GM13977 (cell line): Measurements from ENCODE around the gene CSNK1G3.
A peak's percentile ranks its signal among the peaks of the same experiment; 100 is the strongest.

Experiments used
- DNase-seq: peaks from one replicate; pipeline ENCODE4 v3.0.0; 2012; ENCODE audit warnings: low spot score
- in situ Hi-C: fragments of 300-500 bp; cut with MboI; formaldehyde crosslinking; loops from one replicate; pipeline ENCODE4 v1.12.0; 2022; ENCODE audit warnings: low sequenced_read_pairs, low pct_unique_long_range_greater_than_20kb, mixed read lengths, inconsistent platforms; ENCODE audit not compliant: unreplicated experiment
- TF ChIP-seq, protein P1 (sequence below): IDR thresholded peaks from 2 replicates; pipeline ENCODE4 v1.5.1; 2012; ENCODE audit warnings: mild to moderate bottlenecking, control low read depth; ENCODE audit not compliant: insufficient read depth; ENCODE audit errors: extremely low read depth, missing control alignments

CSNK1G3 gene

DNA sequence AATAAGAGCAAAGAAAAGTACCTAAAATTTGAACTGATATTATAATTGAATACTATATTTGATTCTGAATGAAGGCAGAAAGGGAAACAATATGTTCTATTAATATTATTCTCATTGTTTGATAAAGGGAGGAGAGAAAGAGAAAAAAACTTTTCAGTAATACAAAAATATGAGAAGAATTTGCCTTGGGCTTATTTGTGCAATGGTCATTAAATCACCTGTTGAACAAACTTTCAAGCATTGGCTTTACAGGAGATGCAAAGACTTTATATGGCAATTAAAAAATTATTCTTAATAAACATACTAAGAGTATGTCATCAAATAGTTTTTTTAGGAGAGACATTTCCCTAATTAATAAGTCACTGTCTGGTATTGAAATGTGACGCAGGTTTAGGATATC lies 85.0 kb downstream of the CSNK1G3 start:
- no peak for DNase-seq
- in situ Hi-C loops = loop anchor here (25.0 kb wide), 1 partner anchor 185 kb away; the partner anchor contains the start of gene CEP120
- TF ChIP-seq, protein P1, sequence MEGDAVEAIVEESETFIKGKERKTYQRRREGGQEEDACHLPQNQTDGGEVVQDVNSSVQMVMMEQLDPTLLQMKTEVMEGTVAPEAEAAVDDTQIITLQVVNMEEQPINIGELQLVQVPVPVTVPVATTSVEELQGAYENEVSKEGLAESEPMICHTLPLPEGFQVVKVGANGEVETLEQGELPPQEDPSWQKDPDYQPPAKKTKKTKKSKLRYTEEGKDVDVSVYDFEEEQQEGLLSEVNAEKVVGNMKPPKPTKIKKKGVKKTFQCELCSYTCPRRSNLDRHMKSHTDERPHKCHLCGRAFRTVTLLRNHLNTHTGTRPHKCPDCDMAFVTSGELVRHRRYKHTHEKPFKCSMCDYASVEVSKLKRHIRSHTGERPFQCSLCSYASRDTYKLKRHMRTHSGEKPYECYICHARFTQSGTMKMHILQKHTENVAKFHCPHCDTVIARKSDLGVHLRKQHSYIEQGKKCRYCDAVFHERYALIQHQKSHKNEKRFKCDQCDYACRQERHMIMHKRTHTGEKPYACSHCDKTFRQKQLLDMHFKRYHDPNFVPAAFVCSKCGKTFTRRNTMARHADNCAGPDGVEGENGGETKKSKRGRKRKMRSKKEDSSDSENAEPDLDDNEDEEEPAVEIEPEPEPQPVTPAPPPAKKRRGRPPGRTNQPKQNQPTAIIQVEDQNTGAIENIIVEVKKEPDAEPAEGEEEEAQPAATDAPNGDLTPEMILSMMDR = no peak

DNA sequence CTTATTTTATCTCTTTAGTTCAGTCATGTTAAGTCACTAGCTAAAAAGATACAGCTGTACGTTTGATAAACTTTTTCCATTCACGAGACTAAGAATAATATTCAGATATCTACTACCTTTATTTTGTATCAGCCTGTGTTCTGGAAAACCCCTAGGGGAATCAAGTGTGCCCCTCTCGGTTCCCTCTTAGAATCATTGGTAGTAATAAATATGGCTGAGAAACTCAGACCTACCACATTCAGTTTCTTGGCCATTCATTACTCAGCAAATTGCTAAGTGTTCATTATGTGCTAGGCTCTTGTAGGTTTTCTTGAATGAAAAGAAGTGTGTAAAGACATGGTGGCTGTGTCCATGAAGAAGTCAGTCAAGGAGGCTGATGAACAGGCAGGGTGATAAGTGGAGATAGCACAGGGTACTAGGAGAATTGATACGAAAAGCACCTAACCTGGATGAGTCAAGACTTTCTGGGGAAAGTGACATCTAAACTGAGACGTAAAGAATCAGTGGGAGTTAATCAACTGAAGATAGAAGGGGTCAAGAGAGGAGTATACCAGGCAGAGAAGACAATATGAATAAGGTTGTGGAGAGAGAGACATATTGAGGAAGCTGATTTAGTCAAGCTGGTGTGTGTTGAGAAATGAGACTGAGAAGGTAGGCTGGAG lies 86.2 kb downstream of the CSNK1G3 start:
- no peak for DNase-seq
- TF ChIP-seq, protein P1 = no peak
- in situ Hi-C loops = loop anchor here (25.0 kb wide), 1 partner anchor 186 kb away; the partner anchor contains the start of gene CEP120

DNA sequence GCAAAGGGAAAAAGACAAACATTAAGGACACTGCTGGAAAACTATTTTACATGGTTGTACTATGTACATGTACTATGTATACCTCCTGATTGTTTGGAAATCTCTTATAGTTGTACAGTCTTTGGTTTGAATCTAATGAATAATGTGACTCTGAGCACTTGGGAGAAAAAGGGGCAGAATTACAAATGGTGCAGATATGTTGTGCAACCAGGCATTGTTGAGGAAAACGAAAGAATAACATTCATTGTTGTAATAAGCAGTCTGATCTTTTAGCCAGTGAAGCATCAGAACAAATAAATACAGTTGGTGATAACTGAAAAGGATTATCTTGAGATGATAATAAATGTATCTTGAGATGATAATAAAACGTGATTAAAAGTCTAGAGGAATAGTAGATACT lies 87.2 kb downstream of the CSNK1G3 start:
- in situ Hi-C loops = loop anchor here (25.0 kb wide), 1 partner anchor 187 kb away; the partner anchor contains the start of gene CEP120
- TF ChIP-seq, protein P1 = no peak
- DNase-seq = no peak

DNA sequence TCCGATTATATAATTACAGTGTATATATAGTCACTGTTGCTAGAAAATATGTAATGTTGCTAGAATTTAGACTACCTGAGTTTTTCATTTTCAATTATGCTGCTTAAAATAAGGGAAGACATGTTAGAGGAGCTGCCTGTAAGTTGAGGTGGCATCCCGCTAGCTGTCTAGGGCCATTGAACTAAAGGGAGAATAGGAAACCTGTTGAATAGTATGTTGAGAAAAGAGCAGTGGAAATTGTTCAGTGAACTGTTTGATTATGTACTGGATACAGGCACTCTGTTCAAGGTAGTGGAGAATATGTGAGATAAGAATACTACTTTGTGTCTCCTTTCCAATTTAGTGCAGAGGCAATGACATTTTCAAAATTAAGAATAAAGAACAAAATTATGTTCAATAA lies 89.6 kb downstream of the CSNK1G3 start:
- TF ChIP-seq, protein P1 = no peak
- in situ Hi-C loops = loop anchor here (25.0 kb wide), 1 partner anchor 1089 kb away; no protein-coding TSS in a partner anchor
- no peak for DNase-seq

DNA sequence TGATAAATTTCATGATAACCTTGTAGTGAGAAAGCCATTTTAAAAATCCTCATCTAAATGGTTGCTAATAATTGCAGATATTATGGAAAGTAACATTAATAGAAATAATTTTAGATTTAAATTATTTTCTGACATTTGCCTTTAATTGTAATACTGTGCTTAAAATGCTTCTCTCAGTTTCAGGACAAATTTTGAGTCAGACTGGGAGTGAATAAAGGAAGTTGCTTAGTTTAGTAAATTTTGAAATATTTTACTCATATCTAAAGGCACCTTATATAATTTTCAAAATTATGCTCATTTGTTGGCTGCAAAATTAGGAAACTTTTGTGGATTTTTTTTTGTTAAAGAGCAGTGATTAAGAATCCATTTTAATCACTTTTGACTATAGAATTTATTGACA lies 93.8 kb downstream of the CSNK1G3 start:
- DNase-seq = peak; percentile 5

DNA sequence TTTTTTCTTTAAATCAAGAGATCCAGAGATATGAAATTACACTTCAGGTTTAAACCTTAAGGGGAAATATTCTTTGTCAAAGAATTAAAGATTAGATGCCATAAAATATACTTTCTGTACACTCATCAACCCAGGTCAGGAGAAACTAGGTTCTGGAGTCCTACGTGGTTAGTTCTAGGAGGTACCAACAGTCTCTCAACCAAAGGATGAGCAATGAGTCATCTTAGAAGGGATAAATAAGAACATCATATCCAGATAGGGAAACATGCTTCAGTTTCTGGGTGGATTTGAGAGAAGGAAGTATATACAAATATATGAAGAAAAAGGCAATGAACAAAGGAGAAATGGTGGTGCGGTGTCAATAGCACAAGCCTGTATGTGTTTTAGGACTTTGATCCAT lies 98.2 kb downstream of the CSNK1G3 start:
- in situ Hi-C loops = loop anchor here (25.0 kb wide), 1 partner anchor 1098 kb away; no protein-coding TSS in a partner anchor

More for the DNA sequence above, 93.8 kb downstream of the CSNK1G3 start:
- TF ChIP-seq, protein P1 = no peak
- in situ Hi-C loops = loop anchor here (25.0 kb wide), 1 partner anchor 1094 kb away; no protein-coding TSS in a partner anchor

More for the DNA sequence above, 98.2 kb downstream of the CSNK1G3 start:
- DNase-seq = no peak
- TF ChIP-seq, protein P1 = no peak
